ENCODE measurements around the gene HLCS. TPM values are rescaled to one million over a fixed set of nuclear protein-coding genes. Genes with fewer than 3 reads are reported as not detected.

HLCS gene
- total RNA-seq, 1 experiment from 2014 or later: 12.7 TPM

DNA sequence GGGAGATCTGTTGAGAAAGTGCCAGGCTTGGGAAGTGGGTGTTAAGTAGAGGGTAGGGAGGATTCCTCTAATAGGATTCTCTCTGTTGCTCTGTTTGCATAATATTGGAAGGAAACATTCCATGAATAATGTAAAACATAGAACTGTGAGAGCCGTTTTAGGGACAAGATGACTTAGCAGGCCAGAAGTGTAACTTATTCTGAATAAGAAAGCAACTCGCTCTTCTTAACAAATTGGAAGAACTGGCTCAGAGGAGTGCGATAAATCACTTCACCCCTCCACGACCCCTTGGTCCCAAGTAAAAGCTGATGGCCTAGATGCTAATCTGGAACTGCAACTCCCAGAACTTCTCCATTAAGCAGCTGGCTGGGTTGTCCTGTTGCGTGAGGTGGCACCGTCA is 248.5 kb downstream of the HLCS start:
- no peaks in the 10 kb centered on the region for H3K36me3 Mint-ChIP-seq (ENCODE audit: insufficient read depth in 1 of 3, low read depth in 3 of 3)
- H4K5ac ChIP-seq (ENCODE audit: insufficient read length, low read depth, low read length): no peak overlapping the region
- H3K23ac ChIP-seq (ENCODE audit: insufficient read length, low read depth, low read length): no peak overlapping the region
- no peaks in the 10 kb centered on the region for H3K9me3 Mint-ChIP-seq
- no peak overlapping the region for H3K4me3 Mint-ChIP-seq
- no peaks in the 10 kb centered on the region for H3K9me3 ChIP-seq (ENCODE audit: control insufficient read depth, low read depth, low read length)
- H2BK12ac ChIP-seq (ENCODE audit: insufficient read length, low read depth, low read length): no peak overlapping the region
- DNase-seq: no peak
- no peak overlapping the region for H3K18ac ChIP-seq (ENCODE audit: insufficient read length, low read depth, low read length)
- no peak overlapping the region for H2AFZ ChIP-seq (ENCODE audit: low read length)
- no peaks in the 10 kb centered on the region for H3K79me1 ChIP-seq (ENCODE audit: insufficient read depth, low read depth, low read length, poor library complexity, severe bottlenecking)
- H3K9ac ChIP-seq (ENCODE audit: extremely low read depth, insufficient read length, low read length): no peak overlapping the region
- H2BK15ac ChIP-seq (ENCODE audit: low read depth, low read length): no peak overlapping the region
- no peak overlapping the region for H3T11ph ChIP-seq (ENCODE audit: low read length)
- H3K23me2 ChIP-seq (ENCODE audit: insufficient read length, low read depth, low read length, poor library complexity, severe bottlenecking): no peaks in the 10 kb centered on the region
- peaks cover 12 to 20% of the 10 kb centered on the region in 2 experiments for H3K4me1 Mint-ChIP-seq
- H4K8ac ChIP-seq (replicated peaks; ENCODE audit: insufficient read length, low read depth, low read length): no peak overlapping the region
- no peaks in the 10 kb centered on the region for H3K79me2 ChIP-seq (ENCODE audit: insufficient read depth, low read length)
- no peak overlapping the region for H2BK5ac ChIP-seq (ENCODE audit: insufficient read length, low read length)
- peaks cover 67% of the 10 kb centered on the region for H3K27me3 Mint-ChIP-seq (ENCODE audit: low read depth)
- no peak overlapping the region for H3K27ac ChIP-seq (ENCODE audit: insufficient read length, low read depth, low read length)
- no peak overlapping the region for H3K4ac ChIP-seq (ENCODE audit: low read depth, low read length)
- TF ChIP-seq, protein P1, sequence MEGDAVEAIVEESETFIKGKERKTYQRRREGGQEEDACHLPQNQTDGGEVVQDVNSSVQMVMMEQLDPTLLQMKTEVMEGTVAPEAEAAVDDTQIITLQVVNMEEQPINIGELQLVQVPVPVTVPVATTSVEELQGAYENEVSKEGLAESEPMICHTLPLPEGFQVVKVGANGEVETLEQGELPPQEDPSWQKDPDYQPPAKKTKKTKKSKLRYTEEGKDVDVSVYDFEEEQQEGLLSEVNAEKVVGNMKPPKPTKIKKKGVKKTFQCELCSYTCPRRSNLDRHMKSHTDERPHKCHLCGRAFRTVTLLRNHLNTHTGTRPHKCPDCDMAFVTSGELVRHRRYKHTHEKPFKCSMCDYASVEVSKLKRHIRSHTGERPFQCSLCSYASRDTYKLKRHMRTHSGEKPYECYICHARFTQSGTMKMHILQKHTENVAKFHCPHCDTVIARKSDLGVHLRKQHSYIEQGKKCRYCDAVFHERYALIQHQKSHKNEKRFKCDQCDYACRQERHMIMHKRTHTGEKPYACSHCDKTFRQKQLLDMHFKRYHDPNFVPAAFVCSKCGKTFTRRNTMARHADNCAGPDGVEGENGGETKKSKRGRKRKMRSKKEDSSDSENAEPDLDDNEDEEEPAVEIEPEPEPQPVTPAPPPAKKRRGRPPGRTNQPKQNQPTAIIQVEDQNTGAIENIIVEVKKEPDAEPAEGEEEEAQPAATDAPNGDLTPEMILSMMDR (conservative IDR thresholded peaks at IDR 0.05): no peak
- H2BK120ac ChIP-seq (ENCODE audit: low read depth, low read length, poor library complexity, severe bottlenecking): no peak overlapping the region
- H2BK20ac ChIP-seq (ENCODE audit: low read depth, low read length, poor library complexity, severe bottlenecking): no peak overlapping the region
- peaks cover 2% of the 10 kb centered on the region; the same call in 1 of the 2 replicates for H3K4me1 ChIP-seq (ENCODE audit: insufficient read depth, low read length)
- H3K56ac ChIP-seq (ENCODE audit: insufficient read length, low read depth, low read length): no peak overlapping the region
- no peak overlapping the region; the same call in 1 of the 2 replicates for H3K14ac ChIP-seq (ENCODE audit: insufficient read depth, low read length)
- no peak overlapping the region for H4K91ac ChIP-seq (ENCODE audit: insufficient read length, low read depth, low read length)
- no CpG with 5 or more reads among the region's 6 CpGs for WGBS (ENCODE audit: extremely low coverage, insufficient read length, low lambda C conversion rate)
- H3K27ac Mint-ChIP-seq: no peak overlapping the region
- no peak overlapping the region for H2AK5ac ChIP-seq (ENCODE audit: insufficient read length, low read length)
- no peaks in the 10 kb centered on the region for H4K20me1 ChIP-seq (ENCODE audit: control insufficient read depth, insufficient read depth, insufficient read length)
- no peaks in the 10 kb centered on the region; the same call in 1 of the 2 replicates for H3K27me3 ChIP-seq (ENCODE audit: insufficient read depth, low read length)
- H3K4me2 ChIP-seq (ENCODE audit: insufficient read depth, insufficient read length, low read length): no peak overlapping the region

All from H9 (cell line).